HCT116 (cell line): ENCODE results near the gene PTPN13. TPM values are rescaled to one million over a fixed set of nuclear protein-coding genes. Genes with fewer than 3 reads are reported as not detected.

ENCODE experiments used
- ATAC-seq: fragments of 200-7000 bp; cut with Tn5 transposase; 2 replicates; pipeline ENCODE4 v1.9.1; 2020; ENCODE audit warnings: mild to moderate bottlenecking, moderate library complexity
- BruUV-seq: library from RNA; stranded (reverse); fragments of 400-500 nt; replicated peaks from 2 replicates; lab custom pipeline; 2021; lab: Mats Ljungman, UMichigan
- CTCF ChIA-PET: fragments of 300-600 bp; sonication (Branson Sonifier 250); formaldehyde crosslinking; loops from one replicate; lab custom pipeline; 2021; ENCODE audit warnings: antibody characterized with exemption; lab: Charles Lee
- POLR2A ChIA-PET: fragments of 300-600, 350-600 bp; sonication (Branson Sonifier 250); formaldehyde crosslinking; loops from one replicate; lab custom pipeline; 2021; ENCODE audit warnings: antibody characterized with exemption; lab: Charles Lee
- RAD21 ChIA-PET, 2 experiments: fragments of 300-600 bp; sonication (Branson Sonifier 250); formaldehyde crosslinking; loops; one replicate each; lab custom pipeline; 2023; ENCODE audit warnings: low total read pairs in 2 of 2; ENCODE audit not compliant: uncharacterized antibody in 2 of 2, unreplicated experiment in 2 of 2, low non-redundant PET in 1 of 2; lab: Charles Lee
- DNase-seq: peaks from one replicate; pipeline ENCODE4 v3.0.0-alpha.2; 2010; ENCODE audit warnings: low read depth, low spot score
- H2AFZ ChIP-seq: fragments of 200-600 bp; shearing (Covaris generic), sonication (generic); 2 replicates; pipeline ENCODE4 v1.6.1; 2017; ENCODE audit warnings: low read depth, mixed run types, mixed read lengths, antibody characterized with exemption, low read length; ENCODE audit not compliant: poor library complexity, severe bottlenecking
- H3K27ac ChIP-seq: 2 replicates; pipeline ENCODE4 v1.5.1; 2012; ENCODE audit warnings: low read depth, low read length
- H3K27me3 ChIP-seq: fragments of 200-600 bp; sonication (generic); 2 replicates; pipeline ENCODE4 v1.6.1; 2016; ENCODE audit warnings: mixed run types, low read length, mixed read lengths; ENCODE audit not compliant: insufficient read depth
- H3K36me3 ChIP-seq, 2 experiments: fragments of 200-500 bp in 1 of 2; fragments of 200-600 bp in 1 of 2; sonication (Bioruptor generic) in 1 of 2; sonication (generic) in 1 of 2; 2 replicates each; pipeline versions ENCODE4 v1.5.1 to v1.6.1; 2014 to 2016; ENCODE audit warnings: low read length in 2 of 2, inconsistent platforms in 1 of 2, mixed read lengths in 1 of 2, mixed run types in 1 of 2; ENCODE audit not compliant: insufficient read depth in 2 of 2, control insufficient read depth in 1 of 2
- H3K4me1 ChIP-seq, 2 experiments: fragments of 200-600 bp in 1 of 2; sonication (generic) in 1 of 2; 2 replicates each; pipeline versions ENCODE4 v1.5.1 to v1.6.1; 2012 to 2017; ENCODE audit warnings: low read length in 2 of 2, inconsistent platforms in 1 of 2, mild to moderate bottlenecking in 1 of 2, mixed read lengths in 1 of 2, mixed run types in 1 of 2, moderate library complexity in 1 of 2; ENCODE audit not compliant: insufficient read depth in 2 of 2, control insufficient read depth in 1 of 2
- H3K4me2 ChIP-seq: fragments of 200-600 bp; sonication (generic); 2 replicates; pipeline ENCODE4 v1.6.1; 2017; ENCODE audit warnings: mixed run types, low read length, mixed read lengths
- H3K4me3 ChIP-seq, 2 experiments: fragments of 200-600 bp in 1 of 2; sonication (generic) in 1 of 2; replicated peaks in 1 of 2; 2 replicates each; pipeline ENCODE4 v1.5.1; 2011 to 2016; ENCODE audit warnings: low read length in 2 of 2, control low read depth in 1 of 2, low read depth in 1 of 2, mild to moderate bottlenecking in 1 of 2, mixed read lengths in 1 of 2, mixed run types in 1 of 2
- H3K79me2 ChIP-seq: fragments of 200-600 bp; sonication (generic); 2 replicates; pipeline ENCODE4 v1.6.1; 2017; ENCODE audit warnings: mild to moderate bottlenecking, mixed run types, low read length, moderate library complexity, mixed read lengths; ENCODE audit not compliant: insufficient read depth
- H3K9ac ChIP-seq: fragments of 200-600 bp; sonication (generic); 2 replicates; pipeline ENCODE4 v1.6.1; 2016; ENCODE audit warnings: low read length, mixed read lengths
- H3K9me2 ChIP-seq: fragments of 200-600 bp; sonication (generic), shearing (Covaris generic); 2 replicates; pipeline ENCODE4 v1.6.1; 2017; ENCODE audit warnings: mixed run types, mild to moderate bottlenecking, moderate library complexity; ENCODE audit not compliant: insufficient read depth
- H3K9me3 ChIP-seq, 2 experiments: fragments of 200-500 bp in 1 of 2; fragments of 200-600 bp in 1 of 2; sonication (Bioruptor generic) in 1 of 2; sonication (generic) in 1 of 2; 2 replicates each; pipeline ENCODE4 v1.6.1; 2014 to 2017; ENCODE audit warnings: low read length in 2 of 2, mixed read lengths in 2 of 2, inconsistent platforms in 1 of 2, low read depth in 1 of 2, mild to moderate bottlenecking in 1 of 2, mixed run types in 1 of 2, moderate library complexity in 1 of 2; ENCODE audit not compliant: control insufficient read depth in 1 of 2, insufficient read depth in 1 of 2
- H4K20me1 ChIP-seq: fragments of 200-600 bp; sonication (generic), shearing (Covaris generic); 2 replicates; pipeline ENCODE4 v1.6.1; 2017; ENCODE audit warnings: mixed run types, mild to moderate bottlenecking, moderate library complexity; ENCODE audit not compliant: insufficient read depth
- CBX3 ChIP-seq: IDR thresholded peaks from 2 replicates; pipeline ENCODE4 v1.6.1; 2012; ENCODE audit warnings: low read depth
- ELF1 ChIP-seq: IDR thresholded peaks from 2 replicates; pipeline ENCODE4 v1.6.1; 2012; ENCODE audit warnings: low read depth, borderline replicate concordance
- SIN3A ChIP-seq: IDR thresholded peaks from 2 replicates; pipeline ENCODE4 v1.6.1; 2012; ENCODE audit warnings: low read depth
- ZBTB33 ChIP-seq: IDR thresholded peaks from 2 replicates; pipeline ENCODE4 v1.6.1; 2011; ENCODE audit warnings: mild to moderate bottlenecking, low read length, moderate library complexity; ENCODE audit not compliant: insufficient replicate concordance; ENCODE audit errors: extremely low read depth
- intact Hi-C: fragments of 100-400 bp; cut with micrococcal nuclease; formaldehyde crosslinking; loops from 2 replicates; pipeline ENCODE4 v1.10.0; 2022
- total RNA-seq: library from RNA; stranded (reverse); gene quantifications from one replicate; pipeline ENCODE4 v1.2.1, GENCODE V29; 2021; ENCODE audit not compliant: unreplicated experiment

Gene PTPN13
- total RNA-seq, 1 experiment from 2014 or later = 14.6 TPM

DNA sequence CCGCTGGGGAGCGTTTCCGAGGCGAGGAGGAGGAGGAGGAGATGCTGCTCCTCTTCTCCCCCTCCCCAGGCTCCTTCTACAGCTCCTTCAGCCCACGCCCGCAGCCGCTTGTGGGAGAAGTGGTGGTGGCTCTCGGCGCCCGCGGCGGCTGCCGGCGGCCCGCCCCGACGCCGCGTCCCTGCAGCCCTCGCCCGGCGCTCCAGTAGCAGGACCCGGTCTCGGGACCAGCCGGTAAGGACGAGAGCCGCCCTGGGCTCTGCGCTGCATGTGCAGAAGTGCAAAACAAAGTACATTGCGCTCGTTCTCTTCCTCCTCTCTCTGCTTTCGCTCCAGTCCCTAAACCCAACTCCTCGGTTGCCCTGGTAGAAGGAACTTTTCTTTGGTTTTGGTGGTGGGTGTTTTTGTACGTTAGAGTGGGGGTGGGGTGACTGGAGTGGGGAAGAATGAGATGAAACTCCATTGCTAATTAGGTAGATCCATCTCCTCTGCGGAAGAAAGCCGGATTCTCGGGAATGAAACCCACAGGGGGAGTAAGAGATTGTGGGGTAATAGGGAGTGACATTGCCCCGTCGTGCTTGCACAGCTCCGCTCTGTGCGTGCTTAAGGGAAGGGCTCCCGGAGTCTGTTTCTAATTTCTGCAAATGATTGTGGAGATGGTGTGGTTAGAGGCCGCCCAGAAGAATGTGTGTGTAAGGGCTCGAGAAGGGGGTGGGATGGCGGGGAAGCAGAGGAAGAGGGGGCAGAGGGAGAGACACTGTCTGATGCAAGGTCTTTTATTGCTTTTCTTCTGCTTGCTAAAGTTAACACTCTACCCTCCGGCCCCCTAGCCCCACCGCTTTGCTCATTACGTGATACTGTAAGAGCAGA lies 677 bp downstream of the PTPN13 start:
- no peaks in the 10 kb centered on the region for H3K27me3 ChIP-seq
- intact Hi-C loops = loop anchor here (2.0 kb wide), 1 partner anchor 300 kb away; no protein-coding TSS in a partner anchor
- H3K36me3 ChIP-seq = no peaks in the 10 kb centered on the region
- H3K4me2 ChIP-seq = peak overlapping the region; percentile 86
- H3K9me2 ChIP-seq = no peaks in the 10 kb centered on the region
- peaks cover 12% of the 10 kb centered on the region; the same call in 1 of the 2 replicates for H3K79me2 ChIP-seq
- peak; percentile 13 for DNase-seq
- H3K4me3 ChIP-seq = peak overlapping the region; percentile 76 to 84
- BruUV-seq = no TSS peak
- ChIA-PET RAD21 (interaction anchor here in 1 of 2 experiments (0.6 kb wide), 1 partner anchor 298 kb away, joined by 4 read pairs; no protein-coding TSS in a partner anchor), POLR2A (interaction anchor here (0.6 to 1.2 kb wide), 7 partner anchors 9 to 712 kb away, joined by 3 to 5 read pairs (median 3); no protein-coding TSS in a partner anchor), CTCF (interaction anchor here (1.0 to 1.2 kb wide), 4 partner anchors 9 to 99 kb away, joined by 3 to 5 read pairs (median 3); no protein-coding TSS in a partner anchor)
- no peaks in the 10 kb centered on the region for H4K20me1 ChIP-seq
- peak overlapping the region; percentile 75 for H3K9ac ChIP-seq
- H3K9me3 ChIP-seq = no peaks in the 10 kb centered on the region
- H2AFZ ChIP-seq = peak overlapping the region; percentile 62
- peaks cover 12 to 17% of the 10 kb centered on the region in 2 experiments; a peak in 3 of 4 replicates for H3K4me1 ChIP-seq
- TF ChIP-seq SIN3A (peak; percentile 77; the same call in 1 of the 2 replicates), CBX3 (0 out of 2 replicates have a peak, but pooled peaks have one; percentile 10), ELF1 (no peak)
- ATAC-seq = peak; percentile 48
- H3K27ac ChIP-seq = peak overlapping the region; percentile 64

DNA sequence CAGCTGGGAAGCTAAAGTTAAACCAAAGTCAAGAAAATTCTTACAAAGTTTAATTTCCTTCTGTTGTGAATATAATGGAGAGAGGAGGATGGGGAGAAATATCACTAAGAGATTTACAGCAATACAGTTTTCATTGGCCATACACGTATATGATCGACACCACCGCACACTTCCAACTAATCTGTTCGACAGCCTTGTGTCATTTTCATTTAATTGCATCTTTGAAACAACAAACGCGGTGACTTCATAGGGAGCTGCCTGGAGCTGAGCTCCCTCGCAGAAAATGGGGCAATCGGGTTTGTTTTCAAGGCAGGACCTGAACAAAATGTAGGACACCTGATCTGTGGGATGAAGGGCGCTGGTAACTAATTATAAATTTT lies 1.3 kb downstream of the PTPN13 start:
- RAD21 ChIA-PET = no interaction called here
- peak; percentile 8 for DNase-seq
- no TSS peak for BruUV-seq
- no peak for TF ChIP-seq SIN3A
- TF ChIP-seq ZBTB33 = no peak
- Histone ChIP-seq H3K4me1 (peaks cover 12 to 17% of the 10 kb centered on the region in 2 experiments; a peak in 3 of 4 replicates), H3K4me3 (peak overlapping the region; percentile 76 to 84), H3K79me2 (peaks cover 12% of the 10 kb centered on the region; the same call in 1 of the 2 replicates), H3K27ac (peak overlapping the region; percentile 64; the same call in 1 of the 2 replicates), H3K9ac (peak overlapping the region; percentile 75), H3K4me2 (peak overlapping the region; percentile 86), H3K36me3 (no peaks in the 10 kb centered on the region), H3K27me3 (no peaks in the 10 kb centered on the region), H3K9me3 (no peaks in the 10 kb centered on the region), H2AFZ (no peak overlapping the region), H4K20me1 (no peaks in the 10 kb centered on the region), H3K9me2 (no peaks in the 10 kb centered on the region)
- ATAC-seq = no peak
- POLR2A ChIA-PET = no interaction called here
- intact Hi-C loops = loop anchor here (2.0 kb wide), 1 partner anchor 299 kb away; no protein-coding TSS in a partner anchor
- CTCF ChIA-PET = interaction anchor here (1.2 kb wide), 2 partner anchors 8 to 99 kb away, joined by 3 read pairs; no protein-coding TSS in a partner anchor
